ENCODE data around the gene ME3. TPM values are rescaled to one million over a fixed set of nuclear protein-coding genes. Genes with fewer than 3 reads are reported as not detected.

ME3 gene
- total RNA-seq, 4 donors from 2014 or later: 28.2 to 60.7 (median 46.0) TPM

DNA sequence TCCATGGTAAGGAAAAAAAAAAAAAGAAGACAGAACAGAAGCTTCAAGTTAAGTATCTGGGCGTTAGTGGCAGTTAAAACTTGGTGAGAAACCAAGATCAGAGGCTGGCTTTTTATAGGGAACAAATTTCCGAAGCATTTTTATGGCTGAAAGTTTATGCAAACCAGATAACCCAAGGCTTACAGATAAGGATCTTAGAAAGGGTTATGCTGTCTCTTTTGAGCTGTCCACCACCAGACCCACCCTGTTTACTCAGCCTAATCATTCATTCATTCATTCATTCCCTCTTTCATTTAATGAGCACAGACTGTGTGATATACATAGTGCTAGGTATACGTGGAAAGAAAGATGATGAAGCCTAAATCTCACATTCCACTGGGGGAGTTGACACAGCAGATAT, 89.5 kb downstream of the ME3 start:
- TF ChIP-seq, protein P1, sequence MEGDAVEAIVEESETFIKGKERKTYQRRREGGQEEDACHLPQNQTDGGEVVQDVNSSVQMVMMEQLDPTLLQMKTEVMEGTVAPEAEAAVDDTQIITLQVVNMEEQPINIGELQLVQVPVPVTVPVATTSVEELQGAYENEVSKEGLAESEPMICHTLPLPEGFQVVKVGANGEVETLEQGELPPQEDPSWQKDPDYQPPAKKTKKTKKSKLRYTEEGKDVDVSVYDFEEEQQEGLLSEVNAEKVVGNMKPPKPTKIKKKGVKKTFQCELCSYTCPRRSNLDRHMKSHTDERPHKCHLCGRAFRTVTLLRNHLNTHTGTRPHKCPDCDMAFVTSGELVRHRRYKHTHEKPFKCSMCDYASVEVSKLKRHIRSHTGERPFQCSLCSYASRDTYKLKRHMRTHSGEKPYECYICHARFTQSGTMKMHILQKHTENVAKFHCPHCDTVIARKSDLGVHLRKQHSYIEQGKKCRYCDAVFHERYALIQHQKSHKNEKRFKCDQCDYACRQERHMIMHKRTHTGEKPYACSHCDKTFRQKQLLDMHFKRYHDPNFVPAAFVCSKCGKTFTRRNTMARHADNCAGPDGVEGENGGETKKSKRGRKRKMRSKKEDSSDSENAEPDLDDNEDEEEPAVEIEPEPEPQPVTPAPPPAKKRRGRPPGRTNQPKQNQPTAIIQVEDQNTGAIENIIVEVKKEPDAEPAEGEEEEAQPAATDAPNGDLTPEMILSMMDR (IDR thresholded peaks at IDR 0.05; ENCODE audit: low read depth): no peak

DNA sequence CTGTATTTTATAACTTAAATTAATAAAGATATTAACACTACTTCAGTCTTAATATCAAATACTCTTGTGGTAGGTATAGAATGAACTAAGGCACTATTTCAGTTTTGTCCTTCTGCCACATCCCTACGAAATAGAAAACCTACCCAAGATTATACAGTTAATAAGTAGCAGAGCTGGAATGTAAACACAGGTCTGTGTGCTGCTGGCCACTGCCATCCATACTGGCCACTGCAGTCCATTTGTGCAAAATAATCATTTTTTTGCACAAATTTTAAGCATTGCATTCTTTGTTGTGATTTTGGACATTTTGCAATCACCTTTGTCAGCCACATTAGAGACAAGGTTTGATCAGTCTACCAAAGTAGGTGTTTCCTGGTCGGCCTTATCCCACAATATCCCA, 91.9 kb downstream of the ME3 start:
- TF ChIP-seq, protein P1 (IDR thresholded peaks at IDR 0.05; ENCODE audit: low read depth): no peak

DNA sequence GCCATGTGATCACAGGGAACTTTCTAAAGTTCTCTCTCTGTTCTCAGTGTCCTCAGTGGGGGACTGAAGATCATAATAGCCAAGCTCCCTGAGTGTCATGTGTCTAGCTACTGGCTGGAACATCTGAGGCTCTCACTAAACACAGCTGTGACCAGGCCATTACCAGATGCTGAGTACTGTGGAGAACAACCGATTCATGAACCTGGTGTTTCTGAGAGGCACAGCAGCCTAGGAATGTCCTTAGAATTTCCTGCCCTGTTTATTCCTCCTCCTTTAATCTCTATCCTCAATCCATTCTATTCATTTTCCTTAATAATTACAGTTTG, 93.0 kb downstream of the ME3 start:
- TF ChIP-seq, protein P1 (IDR thresholded peaks at IDR 0.05; ENCODE audit: low read depth): no peak

DNA sequence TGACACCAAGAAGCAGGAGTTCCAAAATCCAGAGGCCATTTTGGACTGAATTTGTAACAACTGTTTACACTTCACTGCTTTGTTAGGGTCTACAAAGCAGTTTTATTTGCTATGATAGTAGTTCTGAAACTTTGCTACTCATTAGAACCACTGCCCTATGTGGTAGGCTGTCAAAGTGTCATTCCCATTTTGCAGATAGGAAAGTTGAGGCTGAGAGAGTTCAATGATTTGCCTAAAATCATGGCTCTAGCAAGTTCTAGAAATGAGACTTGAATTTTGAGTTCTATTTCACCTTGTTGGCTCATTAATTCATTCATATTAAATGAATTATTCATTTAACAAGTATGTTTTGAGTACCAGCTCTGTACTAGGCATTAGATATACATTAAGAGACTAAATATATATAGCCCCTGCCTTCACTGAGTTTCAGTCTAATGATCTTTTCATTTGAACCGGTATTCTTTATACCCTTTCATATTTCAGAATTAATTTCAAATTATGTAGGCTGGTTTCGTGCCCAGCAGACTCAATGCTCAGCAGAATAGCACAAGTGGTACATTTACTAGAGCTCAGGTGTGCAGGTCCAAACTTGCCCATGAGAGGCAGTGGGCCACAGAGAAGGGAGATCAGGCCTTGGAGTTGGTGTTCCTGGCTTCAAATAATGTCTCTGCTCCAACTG, 93.5 kb downstream of the ME3 start:
- TF ChIP-seq, protein P1 (IDR thresholded peaks at IDR 0.05; ENCODE audit: low read depth): no peak

GRCh38 chr11:86577644-86578636, 94.5 kb downstream of the ME3 start:
- TF ChIP-seq, protein P1 (IDR thresholded peaks at IDR 0.05; ENCODE audit: low read depth): no peak

DNA sequence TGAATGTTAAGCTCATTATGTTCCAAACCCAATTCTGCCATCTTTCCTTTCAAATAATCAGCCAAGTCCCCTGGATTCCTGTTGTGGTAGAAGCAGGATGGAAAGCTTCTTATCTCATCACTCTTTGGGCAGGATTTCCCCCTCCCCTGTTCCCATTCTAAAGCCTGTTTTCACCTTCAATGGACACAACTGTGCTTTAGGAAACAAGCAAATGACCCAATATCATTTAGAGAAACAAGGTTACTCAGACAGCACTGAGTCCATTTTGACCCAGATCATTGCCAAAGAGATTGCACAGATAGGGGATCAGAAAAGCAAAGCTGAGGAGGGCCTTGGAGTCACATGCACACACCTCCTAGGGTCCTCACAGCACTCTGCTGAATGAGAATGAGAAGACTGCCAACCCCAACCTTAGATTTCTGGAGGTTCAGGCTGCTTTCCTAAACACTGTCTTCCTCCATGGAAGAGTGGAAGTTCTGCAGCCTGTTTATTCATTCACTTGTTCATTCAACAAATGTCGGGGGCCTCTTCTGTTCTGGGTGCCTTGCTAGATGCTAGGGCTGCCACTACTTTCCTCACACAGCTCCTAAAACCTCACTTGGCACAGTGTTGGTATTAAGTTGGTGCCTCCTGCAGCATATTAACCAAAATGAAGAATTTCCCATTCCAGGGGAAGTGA, 95.3 kb downstream of the ME3 start:
- TF ChIP-seq, protein P1 (IDR thresholded peaks at IDR 0.05; ENCODE audit: low read depth): no peak

DNA sequence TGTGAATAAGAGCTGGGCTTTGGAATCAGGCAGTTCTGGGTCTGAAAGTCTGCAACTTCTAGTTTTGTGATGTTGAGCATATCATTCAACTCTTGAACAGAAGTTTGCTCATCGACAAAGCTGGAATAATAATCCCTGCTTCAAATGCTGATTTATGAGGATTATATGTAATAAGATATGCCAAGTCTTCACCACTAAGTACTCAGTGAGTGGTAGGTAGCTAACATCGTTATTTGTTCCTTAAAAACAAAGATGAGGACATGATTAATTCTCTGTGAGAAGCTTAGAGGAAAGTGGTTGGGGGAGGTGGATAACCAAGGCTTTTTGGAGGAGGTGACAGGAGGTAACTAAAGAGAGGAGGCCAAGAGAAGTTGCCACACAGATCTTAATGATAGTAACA, 96.5 kb downstream of the ME3 start:
- TF ChIP-seq, protein P1 (IDR thresholded peaks at IDR 0.05; ENCODE audit: low read depth): no peak
